Gastrocnemius medialis (tissue), 4 donors: ENCODE data around the gene ARL14EPL.

Experiments used
- POLR2A ChIP-seq, 2 donors: fragments of 450-650 bp; IDR thresholded peaks; one replicate each; pipeline ENCODE4 v1.6.1; 2017; ENCODE audit warnings: antibody characterized with exemption in 2 of 2, mild to moderate bottlenecking in 2 of 2, moderate library complexity in 2 of 2
- TF ChIP-seq, protein P1 (sequence below), 5 experiments: fragments of 450-650 bp in 3 of 5; fragments of 200-600 bp in 2 of 5; sonication (generic) in 2 of 5; IDR thresholded peaks in 4 of 5; conservative IDR thresholded peaks in 1 of 5; 1 replicate in 4 of 5; 2 replicates in 1 of 5; pipeline ENCODE4 v1.5.1; 2016 to 2019; ENCODE audit warnings: antibody characterized with exemption in 5 of 5, mild to moderate bottlenecking in 3 of 5, moderate library complexity in 3 of 5

DNA sequence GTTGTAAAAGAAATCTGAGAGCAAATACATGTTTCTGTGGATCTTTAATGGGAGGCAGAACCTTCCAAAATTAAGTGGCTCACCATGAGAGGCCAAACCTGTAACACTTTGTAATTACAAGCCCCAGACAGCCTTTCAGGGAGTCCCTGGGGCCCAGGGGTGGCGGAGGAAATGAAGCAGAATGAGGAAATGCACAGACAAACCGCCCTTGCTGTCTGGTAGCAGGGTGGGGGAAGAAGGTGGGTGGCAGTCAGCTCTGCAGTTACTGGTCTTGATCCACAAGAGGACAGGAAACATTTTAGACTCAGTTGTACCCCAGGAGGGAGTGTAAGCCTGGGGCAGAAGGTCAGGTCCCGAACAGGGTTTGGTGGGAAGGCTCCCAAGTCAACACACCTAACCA is 6.5 kb downstream of the ARL14EPL start:
- TF ChIP-seq, protein P1, sequence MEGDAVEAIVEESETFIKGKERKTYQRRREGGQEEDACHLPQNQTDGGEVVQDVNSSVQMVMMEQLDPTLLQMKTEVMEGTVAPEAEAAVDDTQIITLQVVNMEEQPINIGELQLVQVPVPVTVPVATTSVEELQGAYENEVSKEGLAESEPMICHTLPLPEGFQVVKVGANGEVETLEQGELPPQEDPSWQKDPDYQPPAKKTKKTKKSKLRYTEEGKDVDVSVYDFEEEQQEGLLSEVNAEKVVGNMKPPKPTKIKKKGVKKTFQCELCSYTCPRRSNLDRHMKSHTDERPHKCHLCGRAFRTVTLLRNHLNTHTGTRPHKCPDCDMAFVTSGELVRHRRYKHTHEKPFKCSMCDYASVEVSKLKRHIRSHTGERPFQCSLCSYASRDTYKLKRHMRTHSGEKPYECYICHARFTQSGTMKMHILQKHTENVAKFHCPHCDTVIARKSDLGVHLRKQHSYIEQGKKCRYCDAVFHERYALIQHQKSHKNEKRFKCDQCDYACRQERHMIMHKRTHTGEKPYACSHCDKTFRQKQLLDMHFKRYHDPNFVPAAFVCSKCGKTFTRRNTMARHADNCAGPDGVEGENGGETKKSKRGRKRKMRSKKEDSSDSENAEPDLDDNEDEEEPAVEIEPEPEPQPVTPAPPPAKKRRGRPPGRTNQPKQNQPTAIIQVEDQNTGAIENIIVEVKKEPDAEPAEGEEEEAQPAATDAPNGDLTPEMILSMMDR (IDR thresholded peaks at IDR 0.05 in 4 of 5, conservative IDR thresholded peaks at IDR 0.05 in 1 of 5), result no peak
- TF ChIP-seq POLR2A (IDR thresholded peaks at IDR 0.05), result no peak
